SK-N-SH (cell line): ENCODE data around the gene TMEM161A. TPM values are rescaled to one million over a fixed set of nuclear protein-coding genes. Genes with fewer than 3 reads are reported as not detected.

ENCODE experiments used
- CTCF ChIA-PET: fragments of 300-600, 350-600 bp; formaldehyde crosslinking; extraction: SDS; loops from one replicate; lab custom pipeline; 2021; lab: Yijun Ruan, JAX
- POLR2A ChIA-PET: fragments of 350-600 bp; sonication (Branson Sonifier 250); formaldehyde crosslinking; extraction: SDS; loops from one replicate; lab custom pipeline; 2020; ENCODE audit warnings: antibody characterized with exemption, inconsistent platforms; lab: Yijun Ruan, JAX
- DNase-seq: peaks from one replicate; pipeline ENCODE4 v3.0.0; 2012
- H2AFZ ChIP-seq: fragments of 200-600 bp; sonication (generic); 2 replicates; pipeline ENCODE4 v1.8.1; 2016; ENCODE audit warnings: antibody characterized with exemption, mild to moderate bottlenecking, low read depth
- H3F3A ChIP-seq: fragments of 200-600 bp; sonication (generic); replicated peaks from 2 replicates; pipeline ENCODE3; 2016; ENCODE audit warnings: antibody characterized with exemption, mild to moderate bottlenecking; ENCODE audit not compliant: insufficient read depth
- H3K27ac ChIP-seq, 2 experiments: fragments of 200-500 bp in 1 of 2; fragments of 200-600 bp in 1 of 2; sonication (Bioruptor generic) in 1 of 2; sonication (generic), shearing (Covaris generic) in 1 of 2; 2 replicates each; pipeline versions ENCODE4 v1.5.1 to v1.6.1; 2014 to 2016; ENCODE audit warnings: low read depth in 2 of 2, inconsistent platforms in 1 of 2, low read length in 1 of 2, mild to moderate bottlenecking in 1 of 2, mixed read lengths in 1 of 2
- H3K27me3 ChIP-seq: fragments of 200-600 bp; sonication (generic), shearing (Covaris generic); 2 replicates; pipeline ENCODE4 v1.6.1; 2016; ENCODE audit warnings: mixed run types; ENCODE audit not compliant: insufficient read depth
- H3K36me3 ChIP-seq, 2 experiments: fragments of 200-500 bp in 1 of 2; fragments of 200-600 bp in 1 of 2; sonication (Bioruptor generic) in 1 of 2; sonication (generic) in 1 of 2; replicated peaks in 1 of 2; 2 replicates each; pipeline versions ENCODE3 to v1.5.1; 2014 to 2016; ENCODE audit warnings: low read length in 1 of 2, mild to moderate bottlenecking in 1 of 2; ENCODE audit not compliant: insufficient read depth in 2 of 2, control insufficient read depth in 1 of 2
- H3K4me1 ChIP-seq, 2 experiments: fragments of 200-500 bp in 1 of 2; fragments of 200-600 bp in 1 of 2; sonication (Bioruptor generic) in 1 of 2; sonication (generic), shearing (Covaris generic) in 1 of 2; 2 replicates each; pipeline versions ENCODE4 v1.5.1 to v1.6.1; 2014 to 2016; ENCODE audit warnings: low read depth in 1 of 2, low read length in 1 of 2, mixed run types in 1 of 2; ENCODE audit not compliant: insufficient read depth in 2 of 2, control insufficient read depth in 1 of 2
- H3K4me2 ChIP-seq: fragments of 200-600 bp; sonication (generic), shearing (Covaris generic); 2 replicates; pipeline ENCODE4 v1.6.1; 2017; ENCODE audit warnings: mixed run types
- H3K4me3 ChIP-seq, 2 experiments: fragments of 200-500 bp in 1 of 2; fragments of 200-600 bp in 1 of 2; sonication (Bioruptor generic) in 1 of 2; sonication (generic), shearing (Covaris generic) in 1 of 2; 2 replicates each; pipeline versions ENCODE4 v1.5.1 to v1.8.1; 2014 to 2016; ENCODE audit warnings: low read depth in 2 of 2, inconsistent platforms in 1 of 2, low read length in 1 of 2, mild to moderate bottlenecking in 1 of 2, mixed read lengths in 1 of 2, moderate library complexity in 1 of 2
- H3K79me2 ChIP-seq: fragments of 200-600 bp; sonication (generic); 2 replicates; pipeline ENCODE4 v1.8.1; 2017; ENCODE audit warnings: mild to moderate bottlenecking; ENCODE audit not compliant: insufficient read depth
- H3K9ac ChIP-seq: fragments of 200-600 bp; sonication (generic); 2 replicates; pipeline ENCODE4 v1.6.1; 2017; ENCODE audit warnings: mixed run types
- H3K9me2 ChIP-seq: fragments of 200-600 bp; sonication (generic); 2 replicates; pipeline ENCODE4 v1.6.1; 2017; ENCODE audit warnings: mixed run types
- H3K9me3 ChIP-seq: fragments of 200-600 bp; sonication (generic); 2 replicates; pipeline ENCODE4 v1.6.1; 2017; ENCODE audit warnings: mixed run types, mild to moderate bottlenecking, moderate library complexity
- H4K20me1 ChIP-seq: fragments of 200-600 bp; sonication (generic); 2 replicates; pipeline ENCODE4 v1.6.1; 2017; ENCODE audit warnings: mild to moderate bottlenecking, mixed run types; ENCODE audit not compliant: insufficient read depth
- ELF1 ChIP-seq: IDR thresholded peaks from 2 replicates; pipeline ENCODE4 v1.4.0; 2012
- GATA2 ChIP-seq: sonication (generic); formaldehyde crosslinking; IDR thresholded peaks from 2 replicates; pipeline ENCODE4 v1.5.0; 2020; ENCODE audit warnings: mild to moderate bottlenecking, missing genetic modification reagents
- MAX ChIP-seq: IDR thresholded peaks from 2 replicates; pipeline ENCODE4 v1.4.0; 2012; ENCODE audit warnings: low read depth
- NFIC ChIP-seq: IDR thresholded peaks from 2 replicates; pipeline ENCODE4 v1.4.0; 2012; ENCODE audit warnings: borderline replicate concordance
- NRF1 ChIP-seq: IDR thresholded peaks from 2 replicates; pipeline ENCODE4 v1.6.1; 2012; ENCODE audit warnings: low read depth, mild to moderate bottlenecking, low read length
- POLR2AphosphoS5 ChIP-seq: IDR thresholded peaks from 2 replicates; pipeline ENCODE4 v1.6.1; 2012; ENCODE audit warnings: low read depth, low read length
- RAD21 ChIP-seq: IDR thresholded peaks from 2 replicates; pipeline ENCODE4 v1.6.1; 2012; ENCODE audit warnings: mild to moderate bottlenecking, low read length
- SIN3A ChIP-seq: IDR thresholded peaks from 2 replicates; pipeline ENCODE4 v1.6.1; 2012; ENCODE audit warnings: low read depth, mild to moderate bottlenecking, low read length, moderate library complexity, borderline replicate concordance
- SMC3 ChIP-seq: IDR thresholded peaks from 2 replicates; pipeline ENCODE4 v1.6.1; 2012; ENCODE audit warnings: low read depth, low read length, improper control_type of control experiment
- TAF1 ChIP-seq: IDR thresholded peaks from 2 replicates; pipeline ENCODE4 v1.6.1; 2012; ENCODE audit warnings: low read depth, mild to moderate bottlenecking, low read length, moderate library complexity, borderline replicate concordance
- TCF12 ChIP-seq: IDR thresholded peaks from 2 replicates; pipeline ENCODE4 v1.4.0; 2012
- YY1 ChIP-seq: IDR thresholded peaks from 2 replicates; pipeline ENCODE4 v1.4.0; 2012; ENCODE audit warnings: low read depth, mild to moderate bottlenecking
- WGBS: methylation state at CpG from one replicate; pipeline ENCODE4 v1.1.6; 2017; ENCODE audit warnings: low lambda C conversion rate; 5-methylcytosine and 5-hydroxymethylcytosine counted together
- polyA plus RNA-seq, 3 experiments: library from polyadenylated mRNA; depleted of rRNA; stranded (reverse); fragments of >200 nt; gene quantifications; 2 replicates each; pipeline ENCODE4 v1.2.3, GENCODE V29; 2012
- TF ChIP-seq, protein P1 (sequence below): IDR thresholded peaks from 2 replicates; pipeline ENCODE4; 2012
- TF ChIP-seq, protein P2 (sequence below): fragments of 200-600 bp; sonication (generic); IDR thresholded peaks from 2 replicates; pipeline ENCODE4 v1.6.1; 2017; ENCODE audit warnings: antibody characterized with exemption, mild to moderate bottlenecking, moderate library complexity

TMEM161A gene
- polyA plus RNA-seq, 1 of the 3 experiments (the other 2 are of a cell fraction), result 39.3 TPM

DNA sequence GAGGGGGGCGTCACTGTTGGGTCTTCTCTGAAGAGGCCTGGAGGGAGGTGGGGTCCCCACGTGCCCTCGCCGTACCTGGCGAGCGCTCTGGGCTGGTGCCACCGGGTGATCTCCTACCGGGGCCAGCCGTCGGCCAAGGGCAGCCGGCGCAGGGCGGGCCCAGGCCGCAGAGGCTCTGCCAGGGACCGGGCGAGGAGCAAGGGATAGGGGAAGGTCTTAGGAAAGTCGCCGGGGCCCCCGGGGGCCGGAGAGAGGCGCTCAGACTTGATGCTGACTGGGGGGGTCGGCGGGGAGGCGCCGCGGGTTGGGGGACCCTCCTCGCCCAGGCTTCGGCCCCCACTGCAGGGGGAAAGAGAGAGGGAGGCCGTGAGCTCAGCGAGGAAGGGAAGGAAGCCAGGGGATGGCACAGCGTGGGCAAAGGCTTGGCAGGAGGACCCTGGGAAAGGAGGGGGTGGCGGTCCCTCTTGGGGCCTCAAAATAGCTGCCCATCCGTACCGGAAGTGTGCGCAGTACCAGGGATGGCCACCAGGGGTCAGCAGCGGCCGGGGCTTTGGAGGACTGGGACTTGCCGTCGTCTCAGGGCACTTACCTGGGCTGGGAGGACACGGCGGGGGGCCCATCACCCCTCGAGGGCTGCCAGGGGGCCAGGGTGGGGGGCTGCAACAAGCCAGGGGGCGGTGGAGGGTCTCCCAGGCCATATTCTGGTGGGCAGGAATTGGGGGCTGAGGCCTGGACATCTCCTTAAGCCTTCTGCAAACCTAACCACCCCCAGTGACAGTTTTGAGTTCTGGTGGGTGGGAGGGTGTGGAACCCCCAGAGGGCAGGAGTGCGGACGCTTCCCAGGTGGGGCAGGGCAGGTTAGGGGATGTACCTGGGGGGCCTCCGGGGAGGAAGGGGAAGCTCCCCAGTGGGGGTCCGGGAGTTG, 7.7 kb upstream of the TMEM161A start:
- Histone ChIP-seq H3K36me3 (no peaks in the 10 kb centered on the region), H3K9ac (no peak overlapping the region)

GRCh38 chr19:19145281-19145680, 7.0 kb upstream of the TMEM161A start:
- Histone ChIP-seq H3K36me3 (no peaks in the 10 kb centered on the region), H3F3A (peaks cover 2% of the 10 kb centered on the region), H3K4me3 (no peak overlapping the region), H3K9ac (no peak overlapping the region), H2AFZ (no peak overlapping the region), H3K9me3 (no peaks in the 10 kb centered on the region), H3K79me2 (no peaks in the 10 kb centered on the region), H3K27me3 (no peaks in the 10 kb centered on the region), H3K4me2 (no peak overlapping the region), H4K20me1 (no peaks in the 10 kb centered on the region), H3K9me2 (no peaks in the 10 kb centered on the region), H3K27ac (no peak overlapping the region), H3K4me1 (no peaks in the 10 kb centered on the region; a peak in 1 of 4 replicates)
- no peak for TF ChIP-seq NRF1
- no peak for TF ChIP-seq YY1
- no peak for TF ChIP-seq TAF1
- TF ChIP-seq POLR2AphosphoS5, result no peak
- no peak for TF ChIP-seq TCF12
- TF ChIP-seq, protein P1, sequence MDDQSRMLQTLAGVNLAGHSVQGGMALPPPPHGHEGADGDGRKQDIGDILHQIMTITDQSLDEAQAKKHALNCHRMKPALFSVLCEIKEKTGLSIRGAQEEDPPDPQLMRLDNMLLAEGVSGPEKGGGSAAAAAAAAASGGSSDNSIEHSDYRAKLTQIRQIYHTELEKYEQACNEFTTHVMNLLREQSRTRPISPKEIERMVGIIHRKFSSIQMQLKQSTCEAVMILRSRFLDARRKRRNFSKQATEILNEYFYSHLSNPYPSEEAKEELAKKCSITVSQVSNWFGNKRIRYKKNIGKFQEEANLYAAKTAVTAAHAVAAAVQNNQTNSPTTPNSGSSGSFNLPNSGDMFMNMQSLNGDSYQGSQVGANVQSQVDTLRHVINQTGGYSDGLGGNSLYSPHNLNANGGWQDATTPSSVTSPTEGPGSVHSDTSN, result no peak
- no peak for TF ChIP-seq ELF1
- WGBS, result 84% methylated on average over 8 of the region's 17 CpGs
- no peak for DNase-seq
- ChIA-PET POLR2A (no interaction called here), CTCF (interaction anchor here (0.5 to 5.3 kb wide), 40 partner anchors 9 to 1016 kb away, joined by 3 to 99 read pairs (median 4); partner anchors contain the start of genes BORCS8, MAU2, MEF2B and RFXANK)

More for the DNA sequence above, 7.7 kb upstream of the TMEM161A start:
- Histone ChIP-seq H3F3A (no peaks in the 10 kb centered on the region), H3K4me3 (no peak overlapping the region), H3K4me2 (no peak overlapping the region), H3K79me2 (no peaks in the 10 kb centered on the region), H3K9me3 (no peaks in the 10 kb centered on the region), H3K27ac (no peak overlapping the region), H3K27me3 (no peaks in the 10 kb centered on the region), H4K20me1 (no peaks in the 10 kb centered on the region), H3K4me1 (no peaks in the 10 kb centered on the region; a peak in 1 of 4 replicates), H3K9me2 (no peaks in the 10 kb centered on the region), H2AFZ (peak overlapping the region; percentile 62; the same call in 1 of the 2 replicates)
- DNase-seq, result peak; percentile 93
- 47% methylated on average over 24 of the region's 47 CpGs for WGBS
- TF ChIP-seq MAX, result no peak
- TF ChIP-seq, protein P2, sequence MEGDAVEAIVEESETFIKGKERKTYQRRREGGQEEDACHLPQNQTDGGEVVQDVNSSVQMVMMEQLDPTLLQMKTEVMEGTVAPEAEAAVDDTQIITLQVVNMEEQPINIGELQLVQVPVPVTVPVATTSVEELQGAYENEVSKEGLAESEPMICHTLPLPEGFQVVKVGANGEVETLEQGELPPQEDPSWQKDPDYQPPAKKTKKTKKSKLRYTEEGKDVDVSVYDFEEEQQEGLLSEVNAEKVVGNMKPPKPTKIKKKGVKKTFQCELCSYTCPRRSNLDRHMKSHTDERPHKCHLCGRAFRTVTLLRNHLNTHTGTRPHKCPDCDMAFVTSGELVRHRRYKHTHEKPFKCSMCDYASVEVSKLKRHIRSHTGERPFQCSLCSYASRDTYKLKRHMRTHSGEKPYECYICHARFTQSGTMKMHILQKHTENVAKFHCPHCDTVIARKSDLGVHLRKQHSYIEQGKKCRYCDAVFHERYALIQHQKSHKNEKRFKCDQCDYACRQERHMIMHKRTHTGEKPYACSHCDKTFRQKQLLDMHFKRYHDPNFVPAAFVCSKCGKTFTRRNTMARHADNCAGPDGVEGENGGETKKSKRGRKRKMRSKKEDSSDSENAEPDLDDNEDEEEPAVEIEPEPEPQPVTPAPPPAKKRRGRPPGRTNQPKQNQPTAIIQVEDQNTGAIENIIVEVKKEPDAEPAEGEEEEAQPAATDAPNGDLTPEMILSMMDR, result peak; percentile 83
- TF ChIP-seq SMC3, result peak; percentile 67
- no peak for TF ChIP-seq NFIC
- TF ChIP-seq ELF1, result peak; percentile 78
- no peak for TF ChIP-seq SIN3A
- TF ChIP-seq, protein P1, result no peak
- peak; percentile 79 for TF ChIP-seq RAD21
- no peak for TF ChIP-seq GATA2
- ChIA-PET CTCF (interaction anchor here (0.5 to 5.3 kb wide), 51 partner anchors 10 to 1017 kb away, joined by 3 to 99 read pairs (median 4); partner anchors contain the start of genes BORCS8, MAU2, MEF2B and RFXANK), POLR2A (no interaction called here)
